Duodenal mucosa (tissue), 2 donors: Measurements from ENCODE around the gene SLC44A3.

Experiments
- H3K27ac ChIP-seq: one replicate; pipeline ENCODE4 v1.7.0; 2013; ENCODE audit warnings: low read depth, low read length
- H3K27me3 ChIP-seq, 2 donors: one replicate each; pipeline ENCODE4 v1.7.0; 2013; ENCODE audit warnings: low read length in 2 of 2, control low read depth in 1 of 2; ENCODE audit not compliant: insufficient read depth in 2 of 2, control insufficient read depth in 1 of 2
- H3K36me3 ChIP-seq, 2 donors: one replicate each; pipeline ENCODE4 v1.7.0; 2013; ENCODE audit warnings: low read length in 2 of 2, control low read depth in 1 of 2; ENCODE audit not compliant: insufficient read depth in 2 of 2, control insufficient read depth in 1 of 2
- H3K4me1 ChIP-seq, 2 donors: one replicate each; pipeline ENCODE4 v1.7.0; 2013; ENCODE audit warnings: low read length in 2 of 2, control low read depth in 1 of 2; ENCODE audit not compliant: insufficient read depth in 2 of 2, control insufficient read depth in 1 of 2
- H3K4me3 ChIP-seq, 2 donors: one replicate each; pipeline ENCODE4 v1.7.0; 2013; ENCODE audit warnings: low read length in 2 of 2, low read depth in 1 of 2
- H3K9ac ChIP-seq, 2 donors: one replicate each; pipeline ENCODE4 v1.7.0; 2013; ENCODE audit warnings: low read length in 2 of 2, low read depth in 1 of 2
- H3K9me3 ChIP-seq, 2 donors: one replicate each; pipeline ENCODE4 v1.7.0; 2013; ENCODE audit warnings: low read length in 2 of 2, control low read depth in 1 of 2; ENCODE audit not compliant: control insufficient read depth in 1 of 2

Gene SLC44A3

DNA sequence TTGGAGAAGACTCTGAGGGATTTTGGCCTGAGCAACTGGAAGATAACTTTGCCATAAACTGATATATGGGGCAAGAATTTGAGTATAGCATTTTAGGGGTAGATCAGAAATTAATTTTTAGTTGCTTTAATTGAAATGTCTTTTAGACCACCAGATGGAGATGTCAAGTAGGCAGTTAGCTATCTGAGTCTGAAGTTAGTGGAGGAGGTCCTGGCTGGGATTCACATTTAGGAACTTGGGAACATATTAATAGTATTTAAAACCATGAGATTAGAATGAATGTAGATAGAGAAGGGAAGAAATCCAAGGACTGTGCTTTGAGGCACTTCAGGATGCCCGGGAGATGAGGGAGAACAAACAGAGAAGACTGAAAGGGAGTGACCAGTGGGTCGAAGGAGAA, 32.6 kb downstream of the SLC44A3 start:
- Histone ChIP-seq H3K4me3 (no peak overlapping the region), H3K9me3 (no peaks in the 10 kb centered on the region), H3K9ac (no peak overlapping the region), H3K27ac (no peak overlapping the region), H3K36me3 (peaks cover 0 to 42% of the 10 kb centered on the region in 2 donors), H3K27me3 (no peaks in the 10 kb centered on the region), H3K4me1 (peaks cover 9 to 16% of the 10 kb centered on the region in 2 donors)

DNA sequence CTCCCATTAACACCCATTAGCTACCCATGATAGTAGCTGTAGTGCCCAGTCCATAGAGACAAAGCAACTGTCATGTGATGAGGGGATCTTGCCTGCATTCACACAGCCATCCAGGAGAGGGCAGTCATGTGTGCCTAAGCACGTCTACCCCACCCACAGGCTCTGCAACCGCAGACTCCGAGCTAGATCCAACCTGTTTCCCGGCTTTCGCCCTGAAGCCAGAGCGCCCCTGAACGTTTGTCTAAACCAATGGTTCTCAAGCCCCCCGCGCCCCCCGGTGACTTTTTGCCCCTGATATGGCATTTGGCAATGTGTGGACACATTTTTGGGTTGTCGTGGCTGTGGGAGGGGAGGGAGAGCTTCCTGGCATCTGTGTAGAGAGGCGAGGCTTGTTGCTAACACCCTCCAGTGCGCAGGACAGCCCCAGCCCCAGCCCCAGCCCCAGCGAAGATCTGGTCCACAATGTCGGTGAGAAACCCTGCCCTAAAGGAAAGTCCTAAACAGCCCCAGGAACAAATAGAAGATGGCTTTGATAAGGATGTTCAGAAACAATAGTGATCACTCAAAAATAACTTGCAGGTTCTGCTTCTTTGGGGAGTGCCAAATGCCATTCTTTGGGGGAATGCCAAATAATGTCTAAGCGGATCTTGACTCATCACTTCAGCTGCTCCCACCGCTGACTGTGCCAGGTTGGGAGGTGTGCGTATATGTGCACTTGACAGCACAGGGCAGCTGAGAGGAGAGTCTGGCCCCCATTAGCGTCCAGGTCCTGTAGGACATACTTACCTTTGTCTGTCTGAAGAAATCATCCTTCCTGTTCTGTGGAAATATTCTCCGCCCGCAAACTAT, 34.5 kb downstream of the SLC44A3 start:
- H3K27ac ChIP-seq = peak overlapping the region; percentile 3
- peaks cover 0 to 28% of the 10 kb centered on the region in 2 donors for H3K36me3 ChIP-seq
- peaks cover 9 to 16% of the 10 kb centered on the region in 2 donors for H3K4me1 ChIP-seq
- no peaks in the 10 kb centered on the region for H3K27me3 ChIP-seq
- peak overlapping the region; percentile 39 to 54 for H3K4me3 ChIP-seq
- peak overlapping the region in 1 of 2 donors; percentile 7 for H3K9ac ChIP-seq
- H3K9me3 ChIP-seq = no peaks in the 10 kb centered on the region

DNA sequence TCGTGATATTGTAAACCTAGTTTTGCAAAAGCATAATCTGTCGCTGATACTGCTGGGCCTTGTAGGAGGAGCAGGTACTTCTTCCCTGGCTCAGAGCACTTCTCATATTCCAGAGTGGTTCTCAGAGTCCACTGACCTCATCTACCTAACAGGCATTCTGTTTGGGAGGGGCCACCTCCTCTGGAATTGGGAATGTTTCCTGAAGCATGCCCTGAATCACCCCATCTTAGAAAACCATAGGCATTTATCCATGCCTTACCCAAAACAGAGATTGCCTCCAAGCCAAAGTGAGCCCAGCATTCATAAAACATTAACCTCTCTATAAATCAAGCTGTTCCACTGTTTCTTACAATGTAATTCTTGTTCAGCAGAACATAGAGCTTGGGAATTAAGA, 35.1 kb downstream of the SLC44A3 start:
- H3K27me3 ChIP-seq = no peaks in the 10 kb centered on the region
- peaks cover 9 to 16% of the 10 kb centered on the region in 2 donors for H3K4me1 ChIP-seq
- peak overlapping the region in 1 of 2 donors; percentile 7 for H3K9ac ChIP-seq
- peak overlapping the region in 1 of 2 donors; percentile 39 for H3K4me3 ChIP-seq
- H3K9me3 ChIP-seq = no peaks in the 10 kb centered on the region
- H3K27ac ChIP-seq = peak overlapping the region; percentile 3
- peaks cover 0 to 30% of the 10 kb centered on the region in 2 donors for H3K36me3 ChIP-seq

DNA sequence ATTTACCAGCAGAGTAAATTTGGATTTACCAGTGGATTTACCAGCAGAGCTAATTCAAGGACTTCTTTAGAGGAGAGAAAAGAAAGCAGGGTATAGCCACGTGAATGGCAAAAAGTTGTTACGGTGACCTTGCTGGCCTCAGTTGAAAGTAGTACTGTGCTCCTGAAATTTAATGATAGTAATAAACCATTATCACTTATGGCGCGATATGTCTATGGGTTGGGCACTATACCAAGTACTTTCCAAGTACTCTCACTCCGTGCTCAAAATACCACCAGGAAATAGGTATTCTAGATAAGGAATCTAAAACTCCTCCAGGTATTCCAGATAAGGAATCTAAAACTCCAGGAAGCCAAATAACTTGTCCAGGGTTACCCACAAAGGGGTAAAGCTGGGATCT, 35.8 kb downstream of the SLC44A3 start:
- H3K36me3 ChIP-seq = peaks cover 0 to 34% of the 10 kb centered on the region in 2 donors
- no peak overlapping the region for H3K4me3 ChIP-seq
- no peaks in the 10 kb centered on the region for H3K27me3 ChIP-seq
- H3K9ac ChIP-seq = no peak overlapping the region
- peaks cover 9 to 16% of the 10 kb centered on the region in 2 donors for H3K4me1 ChIP-seq
- no peak overlapping the region for H3K27ac ChIP-seq
- H3K9me3 ChIP-seq = no peaks in the 10 kb centered on the region

DNA sequence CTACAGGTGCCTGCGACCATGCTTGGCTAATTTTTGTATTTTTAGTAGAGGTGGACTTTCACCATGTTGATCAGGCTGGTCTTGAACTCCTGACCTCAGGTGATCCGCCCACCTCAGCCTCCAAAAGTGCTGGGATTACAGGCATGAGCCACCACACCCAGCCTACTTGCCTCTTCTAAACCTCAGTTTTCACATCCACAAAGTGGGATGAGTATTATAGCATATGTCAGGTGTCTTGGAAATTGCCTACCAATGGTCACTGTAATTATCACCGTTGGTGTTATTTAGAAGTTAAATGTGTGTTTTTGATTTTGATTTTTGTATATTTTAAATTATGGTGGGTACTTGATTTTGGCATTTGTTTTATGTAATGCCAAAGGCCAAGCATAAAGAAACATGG, 36.7 kb downstream of the SLC44A3 start:
- no peaks in the 10 kb centered on the region for H3K9me3 ChIP-seq
- H3K27me3 ChIP-seq = no peaks in the 10 kb centered on the region
- peaks cover 0 to 26% of the 10 kb centered on the region in 2 donors for H3K36me3 ChIP-seq
- peaks cover 9 to 16% of the 10 kb centered on the region in 2 donors for H3K4me1 ChIP-seq
- no peak overlapping the region for H3K9ac ChIP-seq
- no peak overlapping the region for H3K4me3 ChIP-seq
- H3K27ac ChIP-seq = no peak overlapping the region

DNA sequence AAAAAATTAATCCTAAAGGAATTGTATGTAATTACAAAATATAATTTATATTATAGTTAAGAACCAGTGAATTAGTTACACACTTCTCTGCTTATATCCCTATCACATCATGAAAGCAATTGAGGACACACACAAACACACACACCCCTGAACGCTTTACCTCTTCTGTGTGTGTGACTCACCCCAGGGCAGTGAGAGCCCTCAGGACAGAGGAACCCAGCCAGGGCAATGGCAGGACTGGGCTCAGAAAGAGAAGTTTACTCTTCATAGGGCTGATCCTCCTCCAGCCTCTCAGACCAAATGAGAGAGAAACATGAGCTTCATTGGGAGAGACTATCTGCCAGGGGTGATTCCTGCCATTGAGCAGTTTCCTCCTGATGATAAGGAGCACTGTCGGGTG, 38.1 kb downstream of the SLC44A3 start:
- Histone ChIP-seq H3K9me3 (no peaks in the 10 kb centered on the region), H3K4me3 (no peak overlapping the region), H3K9ac (no peak overlapping the region), H3K27me3 (no peaks in the 10 kb centered on the region), H3K36me3 (peaks cover 0 to 12% of the 10 kb centered on the region in 2 donors), H3K4me1 (peaks cover 9 to 28% of the 10 kb centered on the region in 2 donors), H3K27ac (no peak overlapping the region)

DNA sequence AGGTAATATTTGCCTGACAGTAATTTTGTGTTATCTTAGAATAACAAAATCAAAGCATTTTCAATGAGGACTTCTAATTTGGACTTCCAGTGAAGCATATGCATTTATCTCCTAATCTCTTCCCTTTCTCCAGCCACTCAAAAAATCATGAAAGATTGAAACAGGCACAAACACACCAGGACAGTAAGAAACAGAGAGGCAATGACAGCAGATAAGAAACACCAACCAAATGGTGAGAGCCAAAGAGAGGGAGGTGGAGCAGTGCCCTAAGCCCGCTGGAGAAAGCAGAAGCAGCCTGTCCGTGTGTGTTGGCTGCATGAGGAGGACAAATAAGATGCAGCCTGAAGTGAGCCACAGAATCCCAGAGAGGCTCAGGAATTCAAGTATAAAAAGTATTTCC, 39.0 kb downstream of the SLC44A3 start:
- no peak overlapping the region for H3K27ac ChIP-seq
- peaks cover 9 to 32% of the 10 kb centered on the region in 2 donors for H3K4me1 ChIP-seq
- H3K36me3 ChIP-seq = peaks cover 0 to 12% of the 10 kb centered on the region in 2 donors
- H3K9me3 ChIP-seq = no peaks in the 10 kb centered on the region
- no peak overlapping the region for H3K4me3 ChIP-seq
- no peak overlapping the region for H3K9ac ChIP-seq
- no peaks in the 10 kb centered on the region for H3K27me3 ChIP-seq

DNA sequence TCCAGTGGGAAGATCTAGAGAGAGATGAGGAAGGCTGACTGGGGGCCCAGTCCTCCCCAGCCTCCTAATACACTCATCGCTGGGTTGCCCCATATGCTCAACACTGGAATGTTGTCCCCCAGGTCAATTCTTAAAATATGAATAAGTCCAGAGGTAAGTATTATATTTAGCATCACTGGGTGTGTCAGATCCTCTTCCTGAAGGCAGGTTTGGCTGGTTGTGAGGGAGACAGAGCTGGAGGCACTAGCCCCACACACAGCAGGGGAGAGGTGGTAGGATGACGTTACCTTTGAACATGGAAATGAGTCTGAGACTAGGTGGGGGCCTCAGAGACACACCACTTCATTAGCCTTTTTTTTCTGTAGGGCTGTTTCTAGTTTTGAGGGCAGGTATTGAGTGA, 42.6 kb downstream of the SLC44A3 start:
- peaks cover 0 to 20% of the 10 kb centered on the region in 2 donors for H3K4me1 ChIP-seq

DNA sequence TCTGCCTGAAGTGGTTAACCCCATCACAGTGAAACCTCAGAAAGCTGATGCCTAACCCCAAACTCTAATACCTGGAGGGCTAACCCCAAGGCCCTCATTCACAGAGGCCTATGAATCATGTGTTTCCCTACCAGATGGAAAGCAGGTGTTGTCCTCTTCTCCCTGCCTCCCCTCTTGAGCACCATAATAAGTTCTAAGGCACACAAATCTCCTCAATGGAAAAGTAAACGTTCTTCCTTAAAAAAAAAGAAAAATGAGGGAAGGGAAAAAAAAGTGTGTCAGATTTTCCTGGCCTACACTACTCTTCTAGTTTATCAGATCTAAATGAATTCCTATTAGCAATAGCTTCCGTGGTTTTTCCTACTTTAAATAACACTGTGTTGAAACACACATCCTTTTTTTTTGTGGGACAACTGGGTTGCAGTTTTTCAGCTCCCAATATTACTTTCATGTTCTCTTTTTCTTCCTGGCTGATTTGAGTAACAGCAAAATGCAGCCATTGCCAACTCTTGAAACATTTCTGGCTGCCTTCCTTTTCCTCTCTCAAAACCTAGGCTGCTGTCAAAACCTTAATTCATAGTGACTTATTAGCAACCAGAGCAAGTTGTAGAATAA, 43.2 kb downstream of the SLC44A3 start:
- H3K36me3 ChIP-seq = peaks cover 0 to 30% of the 10 kb centered on the region in 2 donors
- H3K9ac ChIP-seq = peak overlapping the region in 1 of 2 donors; percentile 2
- no peaks in the 10 kb centered on the region for H3K9me3 ChIP-seq
- peak overlapping the region; percentile 65 for H3K27ac ChIP-seq
- peaks cover 0 to 20% of the 10 kb centered on the region in 2 donors for H3K4me1 ChIP-seq
- H3K4me3 ChIP-seq = no peak overlapping the region
- H3K27me3 ChIP-seq = no peaks in the 10 kb centered on the region

More for the DNA sequence above, 42.6 kb downstream of the SLC44A3 start:
- Histone ChIP-seq H3K36me3 (peaks cover 0 to 30% of the 10 kb centered on the region in 2 donors), H3K9ac (peak overlapping the region in 1 of 2 donors; percentile 2), H3K9me3 (no peaks in the 10 kb centered on the region), H3K27ac (peak overlapping the region; percentile 65), H3K27me3 (no peaks in the 10 kb centered on the region), H3K4me3 (no peak overlapping the region)

DNA sequence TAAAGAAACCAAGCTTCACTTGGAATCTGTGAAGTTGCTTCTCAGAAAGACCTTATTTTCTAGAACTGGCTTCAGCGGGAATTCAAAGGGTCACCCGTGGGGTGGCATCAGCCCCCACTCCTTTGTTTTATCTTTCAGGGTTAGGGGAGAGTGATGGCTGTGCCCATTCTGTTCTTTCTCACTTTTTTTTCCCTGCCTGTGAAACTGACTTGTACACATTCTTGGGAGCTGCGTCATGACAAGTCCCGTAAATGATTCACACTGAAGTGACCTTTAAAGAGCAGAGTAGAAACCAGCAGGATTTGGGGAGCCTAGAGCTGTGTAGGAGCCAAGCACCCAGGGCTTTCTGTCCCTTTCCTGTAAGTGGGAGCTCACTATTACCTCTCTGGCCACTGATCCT, 43.8 kb downstream of the SLC44A3 start:
- H3K4me1 ChIP-seq = peaks cover 0 to 20% of the 10 kb centered on the region in 2 donors
- no peak overlapping the region for H3K9ac ChIP-seq
- peaks cover 0 to 30% of the 10 kb centered on the region in 2 donors for H3K36me3 ChIP-seq
- peak overlapping the region; percentile 65 for H3K27ac ChIP-seq
- no peaks in the 10 kb centered on the region for H3K9me3 ChIP-seq
- no peak overlapping the region for H3K4me3 ChIP-seq
- H3K27me3 ChIP-seq = no peaks in the 10 kb centered on the region
